GM10847 (cell line): ENCODE results near the gene PIAS3.

Experiments used
- POLR2A ChIP-seq: IDR thresholded peaks from 2 replicates; pipeline ENCODE4 v1.6.1; 2011; ENCODE audit not compliant: insufficient read length; ENCODE audit errors: extremely low read depth

Gene PIAS3

GRCh38 chr1:145885738-145886287 is 26.9 kb upstream of the PIAS3 start, which contains the start of gene ANKRD35:
Gene ANKRD35 (minus strand): TSS chr1:145885866. CDS start chr1:145885758, 108 bp downstream.
- no peak for TF ChIP-seq POLR2A

- no peak for TF ChIP-seq POLR2A
Observed at GRCh38 chr1:145884675-145885074, 25.8 kb upstream of the PIAS3 start.

GRCh38 chr1:145879775-145880174 is 20.9 kb upstream of the PIAS3 start:
- no peak for TF ChIP-seq POLR2A

GRCh38 chr1:145878724-145879123 is 19.8 kb upstream of the PIAS3 start:
- TF ChIP-seq POLR2A, result no peak

- TF ChIP-seq POLR2A, result no peak
Observed at GRCh38 chr1:145877923-145878486, 19.1 kb upstream of the PIAS3 start.

DNA sequence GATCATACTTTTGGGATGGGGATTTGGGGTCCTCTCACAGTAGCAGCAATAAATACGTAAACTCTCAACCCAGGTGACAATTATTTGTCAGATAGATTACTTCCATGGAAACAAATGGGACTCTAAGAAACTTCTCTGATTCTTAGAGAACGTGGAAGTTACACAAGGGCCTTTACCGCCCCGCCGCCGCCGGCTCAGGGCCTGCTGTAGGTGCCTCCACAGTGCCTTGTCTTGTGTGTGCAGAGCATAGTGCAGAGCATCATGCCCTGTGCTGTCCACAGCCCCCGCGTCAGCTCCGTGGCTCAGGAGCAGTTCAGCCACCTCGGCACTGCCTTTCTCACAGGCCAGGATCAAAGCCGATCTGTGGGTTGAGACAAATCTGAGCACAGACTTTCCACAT is 15.8 kb upstream of the PIAS3 start:
- TF ChIP-seq POLR2A, result no peak

- no peak for TF ChIP-seq POLR2A
Observed at GRCh38 chr1:145871994-145872924, 13.4 kb upstream of the PIAS3 start.

DNA sequence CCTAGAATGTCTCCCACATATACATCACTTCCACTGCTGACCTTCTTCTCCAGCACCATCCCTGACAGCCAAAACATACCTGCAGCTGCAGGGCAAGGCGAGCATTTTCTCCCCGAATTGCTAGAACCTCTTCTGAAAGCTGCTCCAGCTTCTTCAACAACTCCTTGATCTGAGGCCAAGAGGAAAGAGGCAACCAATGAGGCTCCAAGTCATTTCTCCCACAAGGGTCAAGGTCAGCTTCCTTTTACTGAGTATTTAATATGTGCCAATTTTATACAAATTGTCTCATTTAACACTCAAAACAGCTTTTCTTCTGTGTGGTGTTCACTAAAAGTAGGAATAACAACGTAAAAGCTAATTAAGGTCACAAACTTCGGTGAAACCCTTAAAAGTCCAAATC is 9.4 kb upstream of the PIAS3 start:
- TF ChIP-seq POLR2A, result no peak

- TF ChIP-seq POLR2A, result no peak
Observed at GRCh38 chr1:145863282-145864018, 4.6 kb upstream of the PIAS3 start.

DNA sequence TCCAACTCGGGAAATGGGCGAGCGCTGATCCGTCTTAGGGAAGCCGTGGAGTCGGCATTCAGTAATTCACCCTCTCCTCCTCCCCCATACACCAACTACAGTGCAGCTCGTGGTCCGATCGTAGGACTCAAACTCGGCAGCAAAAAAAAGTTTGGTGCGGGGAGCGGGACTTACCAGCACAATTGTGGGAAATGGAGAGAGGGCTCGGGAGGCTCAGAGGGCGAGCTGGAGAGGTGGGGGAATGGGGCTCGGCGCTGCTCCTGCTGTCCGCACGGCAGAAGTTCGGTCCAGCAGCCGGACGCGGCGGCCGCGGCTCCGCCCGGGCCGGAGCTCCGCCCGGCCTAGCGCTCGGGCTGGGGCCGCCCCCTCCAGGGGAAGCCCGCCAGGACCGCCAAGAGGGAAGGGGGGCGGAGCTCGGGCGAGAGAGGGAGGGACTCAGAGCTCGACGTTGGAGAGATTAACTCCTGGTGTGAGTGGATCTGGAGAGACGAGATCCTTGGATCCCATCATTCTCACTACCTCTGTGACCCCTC is 676 bp upstream of the PIAS3 start:
- peak; percentile 59 for TF ChIP-seq POLR2A

- TF ChIP-seq POLR2A, result no peak
Observed at GRCh38 chr1:145858238-145858900, 512 bp downstream of the PIAS3 start.

DNA sequence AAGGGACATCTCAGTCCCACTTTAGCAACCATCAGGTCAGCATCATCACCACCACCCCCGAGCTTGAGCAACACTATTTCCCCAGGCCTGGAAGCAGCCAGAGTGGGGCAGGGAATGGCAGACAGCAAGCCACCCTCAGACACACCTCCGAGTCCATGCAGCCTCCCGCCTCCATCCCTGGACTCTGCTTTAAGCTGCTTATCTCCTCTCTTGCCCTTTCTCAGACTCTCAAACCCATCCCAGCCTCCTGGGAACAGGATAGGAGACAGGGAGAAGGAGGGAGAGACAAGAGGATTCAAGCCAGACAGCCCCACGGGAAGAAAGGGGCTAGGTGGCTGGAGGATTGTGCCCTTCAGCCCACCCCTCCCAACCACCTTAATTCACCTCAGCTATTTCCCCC is 1.7 kb downstream of the PIAS3 start:
- no peak for TF ChIP-seq POLR2A

GRCh38 chr1:145855426-145855948 is 3.4 kb downstream of the PIAS3 start:
- TF ChIP-seq POLR2A, result no peak

DNA sequence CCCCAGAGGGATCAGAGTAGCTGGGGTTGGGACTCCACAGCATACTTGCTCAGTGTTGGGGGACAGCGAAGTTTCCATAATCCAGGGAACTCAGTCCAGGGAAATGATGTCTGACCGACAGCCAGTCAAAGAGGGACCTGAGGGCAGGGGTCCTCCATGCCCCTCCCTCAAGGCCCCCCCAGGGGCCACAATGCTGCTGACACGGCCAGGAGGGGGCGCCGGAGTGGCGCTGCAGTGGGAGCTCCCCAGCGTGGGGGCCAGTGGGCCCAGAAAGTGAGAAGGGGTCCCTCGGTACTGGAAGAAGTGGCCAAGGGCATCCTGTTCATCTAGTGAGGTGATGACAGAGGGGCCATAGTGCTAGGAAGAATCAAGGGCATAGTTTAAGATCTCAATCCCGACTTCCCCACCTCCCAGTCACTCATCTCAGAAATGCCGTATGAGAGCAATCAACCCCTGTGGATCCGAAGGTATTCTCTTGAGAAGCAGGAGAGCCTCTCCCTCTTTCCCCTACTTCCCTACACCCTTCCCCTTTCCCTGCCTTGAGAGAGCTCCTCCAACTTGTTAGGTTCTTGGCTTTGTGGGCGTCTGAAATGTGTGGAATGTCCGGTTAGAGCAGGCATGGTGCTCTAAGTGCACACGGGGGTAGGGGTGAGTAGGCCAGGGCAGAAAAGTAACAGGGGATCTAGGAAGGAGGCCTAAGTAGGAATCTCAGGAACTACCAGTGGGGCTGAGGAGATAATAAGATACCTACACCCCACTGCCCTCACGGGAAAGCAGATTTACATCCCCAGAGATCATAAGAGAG is 9.3 kb downstream of the PIAS3 start:
- no peak for TF ChIP-seq POLR2A

DNA sequence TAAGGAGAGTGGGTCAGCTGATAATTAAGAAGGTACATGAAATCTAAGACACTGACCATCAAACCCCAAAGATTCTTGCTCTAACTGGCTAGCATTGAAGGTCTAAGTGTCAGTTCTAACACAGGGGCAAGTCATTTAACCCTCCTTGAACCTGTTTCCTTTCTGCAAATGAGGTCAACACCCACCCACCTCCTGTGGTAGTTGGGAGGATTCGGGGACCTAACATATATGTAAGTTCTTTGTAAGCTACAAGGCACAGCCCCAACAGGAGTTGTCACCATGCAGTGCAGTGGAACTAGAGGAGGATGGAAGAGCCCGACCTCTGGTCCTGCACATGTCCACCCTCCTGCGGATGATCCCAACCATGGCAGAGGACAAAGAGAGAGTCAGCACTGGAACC is 11.1 kb downstream of the PIAS3 start:
- TF ChIP-seq POLR2A, result no peak
